HG02840 (cell line): ENCODE results near the gene SYNJ2BP.
"Not testable (repeated sequence)": the region's sequence is repeated elsewhere in the genome, so short reads cannot be mapped to it uniquely, and the experiment has no call there.

Experiments used
- ATAC-seq: cut with Tn5 transposase; IDR thresholded peaks from one replicate; pipeline ENCODE4 v1.9.1; 2021; ENCODE audit warnings: mild to moderate bottlenecking, moderate library complexity, moderate number of reproducible peaks; ENCODE audit not compliant: unreplicated experiment, low FRiP score

Gene SYNJ2BP

DNA sequence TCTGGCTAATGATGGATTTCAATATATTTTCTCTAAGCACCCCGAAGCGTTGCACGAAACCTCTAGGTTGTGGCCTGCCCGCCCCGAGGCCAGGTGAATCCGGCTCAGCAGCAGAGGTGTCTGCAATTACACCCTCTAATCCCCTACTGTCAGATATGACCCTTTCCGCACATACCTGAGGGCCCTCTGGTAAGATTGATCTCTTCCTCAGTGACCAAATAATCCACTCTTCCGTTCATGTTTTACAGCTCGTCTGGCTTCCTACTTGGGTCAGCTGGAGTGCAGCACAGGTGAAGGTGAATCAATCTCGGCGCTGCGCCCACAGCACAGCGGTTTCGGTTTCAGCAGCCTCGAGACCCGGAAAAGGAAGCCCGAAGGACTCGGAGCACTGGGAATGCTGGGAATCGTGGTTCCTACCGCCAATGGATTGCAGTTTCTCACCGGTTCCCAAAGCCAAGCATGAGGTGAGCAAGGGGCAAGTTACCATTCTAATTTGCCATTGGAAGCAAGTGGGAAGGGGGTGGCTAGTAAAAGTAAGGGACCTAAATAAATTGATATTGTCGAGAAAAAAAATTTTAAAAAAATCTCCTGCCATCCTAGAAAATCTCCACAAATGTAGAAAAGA lies at the start of gene SYNJ2BP:
Gene SYNJ2BP (minus strand): TSS at position 366 of the 625 bp plus-strand sequence. CDS start 127 bp downstream, at position 239.
- ATAC-seq, result no peak

DNA sequence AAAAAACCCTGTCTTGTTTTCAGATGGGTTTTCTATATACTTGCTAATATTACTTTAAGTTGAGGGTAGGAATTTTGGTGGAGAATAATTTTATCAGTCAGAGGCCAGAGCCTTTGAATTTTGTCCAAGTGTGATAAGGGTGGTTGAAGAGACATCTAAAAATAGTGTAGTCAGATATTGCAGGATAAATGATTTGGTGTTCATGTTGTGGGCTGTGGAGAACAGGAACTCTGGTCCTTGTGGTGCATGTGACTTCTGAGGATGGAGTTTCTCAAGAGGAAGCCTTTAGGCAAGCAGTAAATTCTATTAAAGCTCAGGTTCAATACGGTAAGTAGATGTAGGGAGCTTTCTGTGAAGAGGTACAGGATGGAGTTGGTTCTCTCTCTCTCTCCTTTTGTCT lies 37.8 kb upstream of the SYNJ2BP start:
- ATAC-seq, result no peak

DNA sequence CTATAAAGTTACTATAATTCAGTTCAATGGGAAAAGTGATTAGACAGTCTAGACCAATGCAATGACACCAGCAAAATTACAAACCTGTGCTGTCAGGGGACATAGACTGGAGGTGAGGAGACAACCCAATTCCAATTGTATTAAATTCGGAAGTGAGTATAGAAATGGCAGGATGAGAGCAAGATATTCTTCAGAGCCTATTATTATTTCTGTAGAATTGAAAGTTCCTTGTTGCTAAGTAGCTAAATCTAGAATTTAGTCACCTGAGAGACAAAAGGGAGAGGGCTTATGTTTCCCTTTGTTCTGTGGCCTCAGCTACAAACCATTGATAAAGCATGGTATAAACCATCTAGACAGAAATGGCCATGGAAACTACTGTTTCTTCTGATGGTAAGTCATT lies 35.0 kb upstream of the SYNJ2BP start, which contains the start of gene ADAM21:
Gene ADAM21 (plus strand): TSS at position 301 of the 400 bp plus-strand sequence. CDS start 5,326 bp downstream, outside the sequence.
- ATAC-seq, result no peak

DNA sequence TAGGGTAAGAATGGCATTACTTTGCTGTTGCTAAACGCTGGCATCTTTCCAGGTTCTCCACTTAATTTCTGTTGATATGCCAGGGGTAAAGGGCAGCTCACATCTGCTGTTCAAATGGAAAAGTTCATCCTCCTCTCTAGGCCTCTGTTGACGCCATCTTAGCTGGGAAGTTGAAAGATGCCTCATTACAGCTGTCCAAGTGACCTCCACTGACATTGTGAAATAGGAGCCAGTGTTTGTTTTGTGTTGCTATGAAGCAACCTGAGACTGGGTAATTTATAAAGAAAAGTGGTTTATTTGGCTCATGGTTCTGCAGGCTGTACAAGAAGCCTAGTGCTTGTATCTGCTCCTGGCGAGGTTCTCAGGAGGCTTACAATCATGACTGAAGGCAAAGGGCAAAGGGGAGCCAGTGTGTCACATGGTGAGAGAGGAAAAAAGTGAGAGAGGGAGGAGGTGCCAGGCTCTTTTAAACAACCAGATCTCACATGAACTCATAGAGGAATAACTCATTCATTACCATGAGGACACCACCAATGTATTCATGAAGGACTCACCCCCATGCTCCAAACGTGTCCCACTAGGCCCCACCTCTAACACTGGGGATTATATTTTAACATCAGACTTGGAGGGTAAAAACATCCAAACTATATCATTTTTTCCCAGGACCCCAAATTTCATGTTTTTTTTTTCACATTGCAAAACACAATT lies 31.9 kb upstream of the SYNJ2BP start:
- no peak for ATAC-seq

DNA sequence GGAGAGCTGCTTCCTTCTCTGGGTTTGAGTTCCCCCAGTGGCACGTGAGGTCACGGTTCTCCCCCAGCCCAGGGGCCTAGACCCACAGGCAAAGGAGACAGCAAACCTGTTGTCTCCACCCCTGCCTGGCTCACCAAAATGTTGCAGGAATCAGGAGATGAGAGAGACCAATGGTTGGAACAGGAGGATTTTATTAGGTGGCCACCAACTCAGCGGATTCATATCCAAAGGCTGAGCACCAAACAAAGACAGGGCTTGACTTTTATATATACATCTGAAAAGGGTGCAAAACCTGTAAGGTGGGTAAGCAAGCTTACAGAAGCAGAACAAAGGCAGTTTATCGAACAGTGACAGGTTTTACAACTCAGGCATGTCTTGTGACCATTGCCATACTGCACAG lies 25.9 kb upstream of the SYNJ2BP start:
- no peak for ATAC-seq

GRCh38 chr14:70441641-70442040 lies 24.8 kb upstream of the SYNJ2BP start:
- no peak for ATAC-seq

DNA sequence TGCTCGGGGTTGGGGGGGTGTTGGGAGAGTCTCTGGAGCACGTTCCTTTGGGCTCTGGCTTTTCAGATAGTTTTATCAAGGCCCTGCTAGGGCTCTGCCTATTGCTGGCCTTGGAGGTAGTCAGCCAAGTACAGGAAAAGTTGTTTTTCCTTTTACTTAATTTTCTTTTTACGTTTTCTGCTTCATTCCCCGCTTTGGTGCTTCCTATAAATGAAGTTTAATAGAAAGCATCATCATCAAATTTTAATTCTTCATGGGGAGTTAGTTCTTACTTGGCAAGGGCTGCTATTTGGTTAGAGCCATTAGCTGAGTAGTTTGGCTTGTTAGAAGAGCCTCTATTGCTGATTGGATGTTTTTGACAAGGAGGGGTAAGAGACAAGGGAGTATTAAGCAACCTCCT lies 20.0 kb upstream of the SYNJ2BP start:
- ATAC-seq, result no peak

DNA sequence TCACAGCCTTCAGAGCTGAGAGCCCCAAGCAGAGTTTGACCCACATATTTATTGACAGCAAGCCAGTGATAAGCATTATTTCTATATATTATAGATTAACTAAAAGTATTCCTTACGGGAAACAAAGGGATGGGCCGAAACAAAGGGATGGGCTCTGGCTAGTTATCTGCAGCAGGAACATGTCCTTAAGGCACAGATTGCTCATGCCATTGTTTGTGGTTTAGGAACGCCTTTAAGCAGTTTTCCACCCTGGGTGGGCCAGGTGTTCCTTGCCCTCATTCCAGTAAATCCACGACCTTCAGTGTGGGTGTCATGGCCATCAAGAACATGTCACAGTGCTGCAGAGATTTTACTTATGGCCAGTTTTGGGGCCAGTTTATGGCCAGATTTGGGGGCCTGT lies 9.7 kb upstream of the SYNJ2BP start:
- not testable (repeated sequence) for ATAC-seq

GRCh38 chr14:70425354-70425753 lies 8.5 kb upstream of the SYNJ2BP start:
- ATAC-seq, result no peak

DNA sequence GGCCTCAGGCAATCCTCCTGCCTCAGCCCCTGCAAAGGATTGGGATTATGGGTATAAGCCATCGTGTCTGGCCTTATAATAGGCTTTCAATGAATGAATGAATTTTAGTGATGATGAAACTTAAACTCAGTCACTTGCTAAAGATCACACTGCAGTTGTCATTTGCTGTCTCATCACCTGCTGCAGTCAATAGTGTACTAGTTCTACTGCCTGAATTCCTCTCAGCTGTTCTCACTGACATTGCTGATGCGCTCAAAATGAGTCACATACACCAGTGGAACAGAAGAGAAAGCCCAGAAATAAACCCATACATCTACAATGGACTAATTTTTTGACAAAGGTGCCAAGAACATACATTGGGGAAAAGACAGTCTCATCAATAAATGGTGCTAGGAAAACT lies 5.6 kb upstream of the SYNJ2BP start:
- no peak for ATAC-seq

DNA sequence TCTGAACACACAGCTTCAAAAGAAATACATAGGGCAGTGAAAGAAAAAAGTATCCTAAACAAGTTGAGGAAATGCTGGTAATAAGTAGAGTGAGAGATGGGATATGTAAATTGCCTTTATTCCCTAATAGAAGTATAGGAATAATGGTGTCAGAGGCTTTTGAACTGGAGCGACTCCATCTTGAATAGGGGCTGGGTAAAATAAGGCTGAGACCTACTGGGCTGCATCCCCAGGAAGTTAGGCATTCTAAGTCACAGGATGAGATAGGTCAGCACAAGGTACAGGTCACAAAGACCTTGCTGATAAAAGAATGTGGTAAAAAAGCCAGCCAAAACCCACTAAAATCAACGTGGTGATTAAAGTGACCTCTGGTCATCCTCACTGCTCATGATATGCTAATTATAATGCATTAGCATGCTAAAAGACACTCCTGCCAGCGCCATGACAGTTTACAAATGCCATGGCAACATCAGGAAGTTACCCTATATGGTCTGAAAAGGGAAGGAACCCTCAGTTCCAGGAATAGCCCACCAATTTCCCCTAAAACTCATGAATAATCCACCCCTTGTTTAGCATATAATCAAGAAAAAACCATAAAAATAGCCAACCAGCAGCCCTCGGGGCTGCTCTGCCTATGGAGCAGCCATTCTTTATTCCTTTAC lies 2.5 kb upstream of the SYNJ2BP start:
- not testable (repeated sequence) for ATAC-seq

DNA sequence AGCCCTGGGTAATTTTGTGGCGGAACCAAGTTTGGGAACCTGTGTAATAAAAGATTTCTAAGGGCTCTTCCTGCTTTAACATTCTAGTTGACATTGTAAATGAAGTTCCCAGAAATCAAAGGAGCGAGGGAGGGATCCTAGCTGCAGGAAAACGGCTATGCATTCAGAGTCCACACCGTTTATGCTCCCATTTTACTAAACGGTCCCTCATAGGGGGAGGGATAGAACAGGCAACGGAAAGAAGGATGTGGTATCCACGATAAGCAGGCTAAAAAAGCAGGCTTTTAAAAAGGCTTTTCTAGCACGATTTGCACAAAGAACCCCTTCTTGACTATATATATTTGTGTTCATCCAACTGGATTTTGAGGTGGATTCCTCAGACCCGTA lies 559 bp downstream of the SYNJ2BP start:
- no peak for ATAC-seq

GRCh38 chr14:70415788-70416187 lies 1.1 kb downstream of the SYNJ2BP start:
- ATAC-seq, result no peak

- no peak for ATAC-seq
Observed at GRCh38 chr14:70407621-70408020, 9.3 kb downstream of the SYNJ2BP start.

DNA sequence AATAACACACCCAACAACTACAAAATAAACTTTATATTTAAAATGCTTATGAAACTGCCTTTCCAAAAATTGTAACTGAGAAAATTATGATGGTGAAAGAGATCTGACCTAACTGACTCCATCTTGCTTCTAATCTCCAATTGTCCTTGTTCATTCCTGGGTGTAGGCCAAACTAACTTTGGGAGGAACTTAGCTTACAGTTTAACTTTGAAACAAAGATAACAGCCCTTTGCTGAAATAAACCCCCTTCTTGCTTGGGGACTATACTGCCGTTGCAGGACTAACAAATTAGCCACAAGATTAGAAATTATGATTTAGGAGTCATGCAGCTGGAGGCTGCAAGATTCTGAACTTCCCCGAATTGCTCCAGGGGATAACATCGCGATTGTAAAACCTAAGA lies 10.7 kb downstream of the SYNJ2BP start:
- not testable (repeated sequence) for ATAC-seq

- not testable (repeated sequence) for ATAC-seq
Observed at GRCh38 chr14:70403335-70403734, 13.6 kb downstream of the SYNJ2BP start.

DNA sequence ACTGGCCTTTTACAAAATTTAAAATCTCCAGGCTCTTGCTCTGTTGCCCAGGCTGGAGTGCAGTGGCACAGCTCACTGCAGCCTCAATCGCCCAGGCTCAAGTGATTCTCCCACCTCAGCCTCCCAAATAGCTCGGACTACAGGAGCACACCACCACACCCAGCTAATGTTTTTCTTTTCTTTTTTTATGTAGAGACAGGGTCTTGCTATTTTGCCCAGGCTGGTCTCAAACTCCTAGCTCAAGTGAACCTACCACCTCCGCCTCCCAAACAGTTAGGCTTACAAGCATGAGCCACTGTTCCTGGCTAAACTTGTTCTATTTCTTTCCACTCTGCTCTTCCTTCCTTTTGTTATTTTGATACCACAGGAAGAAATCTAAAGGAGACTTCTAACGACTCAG lies 15.2 kb downstream of the SYNJ2BP start:
- ATAC-seq, result no peak

- ATAC-seq, result no peak
Observed at GRCh38 chr14:70398706-70399431, 18.0 kb downstream of the SYNJ2BP start.

DNA sequence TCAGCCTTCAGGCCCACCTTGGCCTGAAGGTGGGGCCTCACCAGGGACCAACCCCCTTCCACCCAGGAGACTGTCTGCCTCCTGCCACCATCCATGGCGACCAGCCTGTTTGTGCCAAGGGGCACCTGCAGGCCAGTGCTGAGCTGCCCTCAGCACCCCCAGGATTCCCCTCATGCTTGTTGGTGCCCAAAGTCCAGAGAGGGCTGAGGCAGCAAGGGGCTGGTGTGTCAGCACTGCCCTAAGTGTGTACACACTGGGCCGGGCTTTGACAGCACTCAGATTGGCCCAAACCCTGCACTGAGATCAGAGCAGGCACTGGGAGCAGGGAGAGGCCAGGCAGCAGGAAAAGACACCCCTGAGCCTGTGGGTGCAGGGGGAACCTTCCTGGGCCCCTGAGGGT lies 18.6 kb downstream of the SYNJ2BP start:
- no peak for ATAC-seq

DNA sequence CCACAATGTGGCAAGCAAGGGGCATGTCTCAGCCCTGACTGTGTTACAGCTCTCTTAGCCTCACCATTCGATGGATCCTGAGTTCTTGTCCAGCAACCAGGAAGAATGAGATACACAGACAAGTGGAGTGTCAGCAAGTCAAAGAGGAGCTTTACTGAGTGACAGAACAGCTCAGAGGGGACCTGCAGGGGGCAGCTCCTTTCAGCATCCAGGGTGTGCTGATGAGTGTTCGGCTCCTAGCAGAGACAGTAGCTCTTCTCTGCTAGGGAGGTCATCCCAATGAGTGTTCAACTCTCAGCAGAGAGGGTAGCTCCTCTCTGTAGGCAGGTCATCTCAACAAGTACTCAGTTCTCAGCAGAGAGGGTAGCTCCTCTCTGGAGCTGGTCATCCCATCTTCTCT lies 19.1 kb downstream of the SYNJ2BP start:
- ATAC-seq, result no peak
